Activated B cell treated with CpG ODN at 0.5 μM for 24 hours (primary cell): ENCODE measurements around the gene HEXB. TPM values are rescaled to one million over a fixed set of nuclear protein-coding genes. Genes with fewer than 3 reads are reported as not detected.

Experiments used
- ATAC-seq: fragments of 200-7000 bp; cut with Tn5 transposase; one replicate; pipeline ENCODE4 v1.10.0; 2021; ENCODE audit warnings: low read depth, mild to moderate bottlenecking, moderate library complexity
- CTCF ChIA-PET: fragments of 350-600 bp; sonication (Branson Sonifier 250); formaldehyde crosslinking; loops from one replicate; lab custom pipeline; 2021; ENCODE audit warnings: antibody characterized with exemption; lab: Charles Lee
- POLR2A ChIA-PET: fragments of 350-600 bp; sonication (Branson Sonifier 250); formaldehyde crosslinking; loops from one replicate; lab custom pipeline; 2021; ENCODE audit warnings: antibody characterized with exemption; lab: Charles Lee
- DNase-seq: peaks from one replicate; pipeline ENCODE4 v3.0.0; 2022
- H3K27ac Mint-ChIP-seq: one replicate; pipeline ENCODE4 v1.8.0; 2020; ENCODE audit warnings: mixed read lengths
- H3K27me3 Mint-ChIP-seq: one replicate; pipeline ENCODE4 v1.8.0; 2021; ENCODE audit warnings: mixed read lengths
- H3K36me3 Mint-ChIP-seq: one replicate; pipeline ENCODE4 v1.8.0; 2021; ENCODE audit warnings: low read depth, mixed read lengths
- H3K4me1 Mint-ChIP-seq: one replicate; pipeline ENCODE4 v1.8.0; 2021; ENCODE audit warnings: mixed read lengths
- H3K4me3 Mint-ChIP-seq: one replicate; pipeline ENCODE4 v1.8.0; 2020; ENCODE audit warnings: mild to moderate bottlenecking, mixed read lengths
- H3K9me3 Mint-ChIP-seq: one replicate; pipeline ENCODE4 v1.8.0; 2020; ENCODE audit warnings: mixed read lengths
- CTCF ChIP-seq: fragments of 200-600 bp; IDR thresholded peaks from one replicate; pipeline ENCODE4 v1.8.0; 2022; ENCODE audit warnings: antibody characterized with exemption, mild to moderate bottlenecking
- intact Hi-C: fragments of 100-400 bp; cut with micrococcal nuclease; formaldehyde crosslinking; loops from one replicate; pipeline ENCODE4 v1.15.1; 2024
- total RNA-seq: library from RNA; stranded (reverse); gene quantifications from 2 replicates; pipeline ENCODE4 v1.2.3, GENCODE V29; 2022

Gene HEXB
- total RNA-seq, 1 donor from 2014 or later, result 43.2 TPM

GRCh38 chr5:74660873-74661272, 24.2 kb upstream of the HEXB start:
- no peak for DNase-seq
- Mint-ChIP-seq H3K27me3 (peaks cover 18% of the 10 kb centered on the region), H3K4me1 (no peaks in the 10 kb centered on the region), H3K4me3 (no peak overlapping the region), H3K27ac (no peak overlapping the region), H3K9me3 (no peaks in the 10 kb centered on the region), H3K36me3 (no peaks in the 10 kb centered on the region)
- TF ChIP-seq CTCF, result no peak
- intact Hi-C loops, result no loop called here
- ChIA-PET POLR2A (interaction anchor here (0.7 kb wide), 1 partner anchor 106 kb away, joined by 3 read pairs; the partner anchor contains the start of gene GFM2), CTCF (interaction anchor here (1.1 kb wide), 2 partner anchors 12 to 758 kb away, joined by 3 read pairs; no protein-coding TSS in a partner anchor)
- ATAC-seq, result no peak

- POLR2A ChIA-PET, result no interaction called here
Measured at GRCh38 chr5:74664551-74664950, 20.5 kb upstream of the HEXB start.

GRCh38 chr5:74665273-74665672, 19.8 kb upstream of the HEXB start:
- Mint-ChIP-seq H3K36me3 (no peaks in the 10 kb centered on the region), H3K27me3 (peaks cover 27% of the 10 kb centered on the region), H3K4me1 (no peaks in the 10 kb centered on the region), H3K4me3 (no peak overlapping the region), H3K9me3 (peaks cover 5% of the 10 kb centered on the region), H3K27ac (no peak overlapping the region)
- ATAC-seq (no peak), DNase-seq (no peak)
- intact Hi-C loops, result no loop called here
- TF ChIP-seq CTCF, result no peak
- POLR2A ChIA-PET, result no interaction called here
- CTCF ChIA-PET, result no interaction called here

More at GRCh38 chr5:74664551-74664950, 20.5 kb upstream of the HEXB start:
- no peak for TF ChIP-seq CTCF
- CTCF ChIA-PET, result no interaction called here
- no peaks in the 10 kb centered on the region for H3K4me1 Mint-ChIP-seq
- H3K27ac Mint-ChIP-seq, result no peak overlapping the region
- peaks cover 27% of the 10 kb centered on the region for H3K27me3 Mint-ChIP-seq
- no peak overlapping the region for H3K4me3 Mint-ChIP-seq
- no peak for DNase-seq
- H3K9me3 Mint-ChIP-seq, result peaks cover 2% of the 10 kb centered on the region
- intact Hi-C loops, result no loop called here
- no peak for ATAC-seq
- no peaks in the 10 kb centered on the region for H3K36me3 Mint-ChIP-seq

GRCh38 chr5:74665816-74666215, 19.2 kb upstream of the HEXB start:
- intact Hi-C loops, result no loop called here
- no peaks in the 10 kb centered on the region for H3K4me1 Mint-ChIP-seq
- H3K9me3 Mint-ChIP-seq, result peaks cover 6% of the 10 kb centered on the region
- CTCF ChIA-PET, result no interaction called here
- no peak overlapping the region for H3K4me3 Mint-ChIP-seq
- peaks cover 21% of the 10 kb centered on the region for H3K27me3 Mint-ChIP-seq
- DNase-seq (no peak), ATAC-seq (no peak)
- POLR2A ChIA-PET, result no interaction called here
- H3K36me3 Mint-ChIP-seq, result no peaks in the 10 kb centered on the region
- TF ChIP-seq CTCF, result no peak
- no peak overlapping the region for H3K27ac Mint-ChIP-seq

- POLR2A ChIA-PET, result no interaction called here
- DNase-seq, result no peak
- TF ChIP-seq CTCF, result no peak
- intact Hi-C loops, result no loop called here
- H3K27ac Mint-ChIP-seq, result no peak overlapping the region
- peaks cover 6% of the 10 kb centered on the region for H3K9me3 Mint-ChIP-seq
- H3K36me3 Mint-ChIP-seq, result no peaks in the 10 kb centered on the region
- no peak for ATAC-seq
- no peak overlapping the region for H3K4me3 Mint-ChIP-seq
- CTCF ChIA-PET, result no interaction called here
- no peaks in the 10 kb centered on the region for H3K4me1 Mint-ChIP-seq
- H3K27me3 Mint-ChIP-seq, result peaks cover 22% of the 10 kb centered on the region
Measured at GRCh38 chr5:74667396-74667795, 17.6 kb upstream of the HEXB start.
